Stimulated activated memory B cell treated with anti-CD40 and anti-IgM and Interleukin-4, amounts not matched to agents 10 μg/mL and 1 μg/mL and 100 μg/mL, for 72 hours (primary cell): Measurements from ENCODE around the gene NPAS4.
"Not testable (repeated sequence)": the region's sequence is repeated elsewhere in the genome, so short reads cannot be mapped to it uniquely, and the experiment has no call there.

ENCODE experiments used
- ATAC-seq: fragments of 150-1000 bp; cut with Tn5 transposase; 2 replicates; pipeline ENCODE4 v1.10.0; 2021
- H3K27ac Mint-ChIP-seq: one replicate; pipeline ENCODE4 v1.8.0; 2022; ENCODE audit warnings: mild to moderate bottlenecking, mixed read lengths
- H3K27me3 Mint-ChIP-seq: one replicate; pipeline ENCODE4 v1.8.0; 2022; ENCODE audit warnings: mixed read lengths
- H3K36me3 Mint-ChIP-seq: one replicate; pipeline ENCODE4 v1.8.0; 2022; ENCODE audit warnings: mixed read lengths
- H3K4me1 Mint-ChIP-seq: one replicate; pipeline ENCODE4 v1.8.0; 2022; ENCODE audit warnings: mixed read lengths
- H3K4me3 Mint-ChIP-seq: one replicate; pipeline ENCODE4 v1.8.0; 2022; ENCODE audit warnings: mild to moderate bottlenecking, moderate library complexity, mixed read lengths
- H3K9me3 Mint-ChIP-seq: one replicate; pipeline ENCODE4 v1.8.0; 2022; ENCODE audit warnings: mixed read lengths

NPAS4 gene

GRCh38 chr11:66462911-66463310, 42.1 kb downstream of the NPAS4 start:
- H3K4me3 Mint-ChIP-seq, result no peak overlapping the region
- H3K4me1 Mint-ChIP-seq, result peaks cover 47% of the 10 kb centered on the region
- H3K9me3 Mint-ChIP-seq, result no peaks in the 10 kb centered on the region
- no peak overlapping the region for H3K27ac Mint-ChIP-seq
- H3K27me3 Mint-ChIP-seq, result no peaks in the 10 kb centered on the region
- ATAC-seq, result no peak
- no peaks in the 10 kb centered on the region for H3K36me3 Mint-ChIP-seq

- not testable (repeated sequence) for H3K36me3 Mint-ChIP-seq, H3K27ac Mint-ChIP-seq, H3K27me3 Mint-ChIP-seq, H3K4me3 Mint-ChIP-seq, H3K9me3 Mint-ChIP-seq, ATAC-seq
- peaks cover 39% of the 10 kb centered on the region for H3K4me1 Mint-ChIP-seq
Measured at GRCh38 chr11:66464116-66464515, 43.3 kb downstream of the NPAS4 start.

DNA sequence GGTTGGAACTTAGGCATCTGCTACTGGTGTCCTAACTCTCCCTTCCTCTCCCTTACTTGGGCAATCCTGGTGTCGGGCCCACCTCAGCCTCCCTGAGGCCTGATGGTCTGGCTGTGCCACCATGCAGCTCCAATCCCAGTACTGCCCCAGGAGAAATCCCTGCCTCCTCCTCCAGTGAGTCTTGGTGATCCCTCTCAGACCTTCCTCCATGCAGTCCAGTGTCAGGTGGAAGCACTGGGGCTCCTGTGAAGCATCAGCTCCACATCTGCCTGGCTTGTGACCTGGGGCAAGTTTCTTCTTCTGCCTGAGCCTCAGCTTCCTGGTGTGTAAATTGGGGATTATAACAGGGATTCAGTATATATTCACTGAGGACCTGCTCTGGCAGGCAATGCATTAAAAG, 44.1 kb downstream of the NPAS4 start:
- peak overlapping the region; percentile 88 for H3K4me3 Mint-ChIP-seq
- H3K27ac Mint-ChIP-seq, result peak overlapping the region; percentile 78
- no peaks in the 10 kb centered on the region for H3K9me3 Mint-ChIP-seq
- ATAC-seq, result no peak
- peaks cover 33% of the 10 kb centered on the region for H3K4me1 Mint-ChIP-seq
- H3K27me3 Mint-ChIP-seq, result no peaks in the 10 kb centered on the region
- H3K36me3 Mint-ChIP-seq, result no peaks in the 10 kb centered on the region

DNA sequence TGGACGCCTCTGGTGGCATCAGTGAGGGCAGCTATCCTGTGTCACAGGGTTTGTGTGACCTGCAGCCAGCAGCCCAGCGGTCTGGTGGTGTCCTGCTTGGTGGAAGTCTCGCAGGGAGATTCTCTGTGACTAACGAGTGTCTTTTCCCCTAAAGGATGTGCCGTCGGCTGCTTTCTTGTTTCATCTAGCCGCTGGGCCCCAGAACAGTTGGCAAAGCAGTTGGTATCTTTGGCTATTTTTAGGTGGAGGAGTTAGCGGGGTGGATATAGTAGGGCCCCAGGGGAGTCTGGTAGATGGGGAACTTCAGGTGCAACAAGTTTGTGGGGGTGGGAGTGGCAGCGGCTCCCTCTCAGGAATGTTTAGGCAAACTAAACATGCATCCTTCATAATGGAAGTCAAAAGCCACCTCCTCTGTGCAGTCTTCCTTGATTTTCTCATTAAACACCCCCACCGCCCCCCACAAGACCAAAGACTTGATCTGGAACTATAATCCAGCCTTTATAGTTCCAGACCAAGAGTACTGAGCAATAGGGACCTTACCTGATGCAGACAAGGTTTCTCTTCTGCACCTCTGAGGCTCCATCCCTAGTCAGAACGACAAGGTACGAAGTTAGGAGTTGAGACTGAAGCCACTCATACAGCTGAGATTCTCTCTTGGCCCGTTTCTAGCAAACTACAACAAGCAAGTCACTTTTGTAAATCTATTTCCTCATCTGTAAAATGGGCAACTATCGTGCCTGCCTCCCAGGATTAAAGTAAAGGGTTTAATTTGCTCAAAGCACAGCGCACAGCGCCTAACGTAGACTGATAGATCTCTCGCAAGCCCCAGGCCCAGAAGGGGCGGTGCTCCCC, 44.8 kb downstream of the NPAS4 start:
- Mint-ChIP-seq H3K4me3 (peak overlapping the region; percentile 88), H3K4me1 (peaks cover 33% of the 10 kb centered on the region), H3K27me3 (no peaks in the 10 kb centered on the region), H3K27ac (peak overlapping the region; percentile 78), H3K9me3 (no peaks in the 10 kb centered on the region), H3K36me3 (no peaks in the 10 kb centered on the region)
- ATAC-seq, result no peak

DNA sequence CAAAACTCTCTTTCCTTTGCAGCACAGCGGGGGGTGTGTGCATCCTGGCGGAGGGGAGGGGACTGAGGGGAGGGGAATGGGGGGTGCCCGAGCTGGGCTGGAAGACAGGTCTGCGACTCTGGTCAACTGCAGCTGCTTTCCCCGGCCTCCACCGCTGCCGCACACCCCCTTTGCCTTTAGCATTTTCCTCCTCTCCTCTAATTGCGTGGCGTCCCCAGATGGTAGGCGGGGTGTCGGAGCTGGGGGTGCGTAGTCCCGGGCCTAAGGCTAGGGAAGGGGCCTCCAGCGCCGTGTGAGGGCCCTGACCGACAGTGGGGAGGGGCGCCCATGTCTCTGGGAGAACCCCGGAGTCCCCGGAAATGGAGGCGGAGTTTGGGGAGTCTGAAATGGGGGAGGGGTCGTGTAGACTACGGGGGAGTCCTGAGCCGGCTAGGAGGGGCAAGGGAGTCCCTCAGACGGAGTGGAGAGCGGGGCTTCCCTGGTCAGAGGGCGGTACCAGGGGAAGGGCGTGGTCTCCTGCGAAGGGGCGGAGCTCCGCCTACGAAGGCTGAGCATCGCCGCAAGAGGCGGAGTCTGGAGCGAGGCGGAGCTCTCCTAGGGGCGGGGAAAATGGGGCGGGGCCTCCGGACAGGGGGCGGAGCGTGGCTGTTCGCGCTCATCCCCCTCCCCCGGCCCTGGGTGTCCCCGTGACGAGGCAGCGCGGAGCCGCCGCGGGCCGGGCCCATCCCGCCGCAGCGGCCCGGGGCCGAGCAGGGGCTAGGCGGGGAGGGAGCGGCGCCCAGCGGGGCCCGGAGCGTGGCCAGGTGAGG, 45.6 kb downstream of the NPAS4 start, which contains the start of gene PELI3:
Gene PELI3 (plus strand): TSS at position 681 of the 809 bp plus-strand sequence. CDS start 1,224 bp downstream, outside the sequence.
- H3K4me1 Mint-ChIP-seq, result peaks cover 33% of the 10 kb centered on the region
- ATAC-seq, result peak; percentile 95
- peak within 1 kb of the TSS; percentile 88 for H3K4me3 Mint-ChIP-seq
- H3K27me3 Mint-ChIP-seq, result no peaks in the 10 kb centered on the region
- peaks cover 6% of the 10 kb centered on the region for H3K36me3 Mint-ChIP-seq
- H3K9me3 Mint-ChIP-seq, result no peaks in the 10 kb centered on the region
- peak within 1 kb of the TSS; percentile 78 for H3K27ac Mint-ChIP-seq

DNA sequence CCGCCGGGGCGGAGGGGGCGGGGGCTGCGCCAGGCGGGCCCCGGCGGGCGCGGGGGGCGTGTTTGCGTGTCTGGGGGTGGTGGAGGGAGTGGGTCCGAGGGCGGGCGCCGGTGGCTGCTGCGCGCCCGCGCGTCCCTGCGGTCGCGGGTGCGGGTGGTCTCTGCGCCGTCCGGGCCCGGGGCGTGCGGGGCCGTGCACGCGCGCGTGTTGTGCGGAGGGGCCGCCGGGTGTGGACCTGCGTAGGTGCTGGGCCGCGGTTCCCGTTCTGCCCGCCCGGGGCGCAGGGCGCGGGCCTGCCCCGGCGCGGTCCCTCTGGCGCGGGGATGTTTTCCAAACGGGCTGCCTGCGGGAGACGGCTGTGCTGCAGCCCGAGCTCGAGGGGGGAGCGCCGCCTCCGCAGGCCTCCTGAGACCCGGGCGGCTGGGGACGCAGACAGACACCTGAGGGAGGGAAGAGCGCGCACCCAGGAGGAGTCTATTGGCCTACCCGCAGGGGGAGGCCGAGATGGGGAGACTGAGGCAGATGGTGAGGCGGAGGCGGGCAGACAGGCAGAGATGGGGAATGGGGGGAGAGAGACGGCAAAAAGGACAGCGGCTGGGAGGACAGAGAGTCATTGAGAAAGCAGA, 46.3 kb downstream of the NPAS4 start:
- H3K36me3 Mint-ChIP-seq, result peaks cover 6% of the 10 kb centered on the region
- H3K9me3 Mint-ChIP-seq, result no peaks in the 10 kb centered on the region
- peak overlapping the region; percentile 78 for H3K27ac Mint-ChIP-seq
- peak overlapping the region; percentile 79 for H3K4me3 Mint-ChIP-seq
- H3K4me1 Mint-ChIP-seq, result peaks cover 33% of the 10 kb centered on the region
- peak; percentile 73 for ATAC-seq
- H3K27me3 Mint-ChIP-seq, result no peaks in the 10 kb centered on the region

GRCh38 chr11:66467756-66468155, 46.9 kb downstream of the NPAS4 start:
- ATAC-seq, result no peak
- Mint-ChIP-seq H3K36me3 (peaks cover 6% of the 10 kb centered on the region), H3K27ac (peak overlapping the region; percentile 78), H3K9me3 (no peaks in the 10 kb centered on the region), H3K4me3 (peak overlapping the region; percentile 79), H3K4me1 (peaks cover 33% of the 10 kb centered on the region), H3K27me3 (no peaks in the 10 kb centered on the region)

- Mint-ChIP-seq H3K27ac (no peak overlapping the region), H3K4me1 (peaks cover 33% of the 10 kb centered on the region), H3K36me3 (peaks cover 6% of the 10 kb centered on the region), H3K9me3 (no peaks in the 10 kb centered on the region), H3K27me3 (no peaks in the 10 kb centered on the region), H3K4me3 (peak overlapping the region; percentile 79)
- ATAC-seq, result no peak
Measured at GRCh38 chr11:66468691-66469090, 47.9 kb downstream of the NPAS4 start.

DNA sequence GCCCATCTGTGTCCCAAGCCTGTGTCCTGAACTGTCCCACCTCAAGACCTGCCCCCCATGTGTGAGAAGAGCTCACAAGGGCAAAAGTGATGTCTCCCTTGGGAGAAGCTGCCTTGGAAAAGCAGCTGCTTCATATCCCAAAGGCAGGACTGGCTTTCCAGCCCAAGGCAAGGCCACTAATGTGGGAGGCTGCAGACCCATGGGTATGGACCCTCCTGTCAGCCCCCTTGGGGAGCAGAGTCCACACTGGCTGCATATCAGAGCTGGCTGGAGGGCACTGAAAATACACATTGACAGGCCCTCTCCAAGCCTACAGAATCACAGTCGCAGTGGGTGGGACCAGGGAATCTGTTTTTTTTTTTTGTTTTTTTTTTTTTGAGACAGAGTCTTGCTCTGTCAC, 48.6 kb downstream of the NPAS4 start:
- no peak overlapping the region for H3K4me3 Mint-ChIP-seq
- H3K27ac Mint-ChIP-seq, result no peak overlapping the region
- ATAC-seq, result no peak
- H3K9me3 Mint-ChIP-seq, result no peaks in the 10 kb centered on the region
- peaks cover 33% of the 10 kb centered on the region for H3K4me1 Mint-ChIP-seq
- H3K27me3 Mint-ChIP-seq, result no peaks in the 10 kb centered on the region
- H3K36me3 Mint-ChIP-seq, result peaks cover 6% of the 10 kb centered on the region

- no peak for ATAC-seq
- peaks cover 29% of the 10 kb centered on the region for H3K4me1 Mint-ChIP-seq
- H3K4me3 Mint-ChIP-seq, result no peak overlapping the region
- H3K36me3 Mint-ChIP-seq, result peaks cover 6% of the 10 kb centered on the region
- no peaks in the 10 kb centered on the region for H3K27me3 Mint-ChIP-seq
- no peaks in the 10 kb centered on the region for H3K9me3 Mint-ChIP-seq
- H3K27ac Mint-ChIP-seq, result no peak overlapping the region
Measured at GRCh38 chr11:66470015-66470414, 49.2 kb downstream of the NPAS4 start.

GRCh38 chr11:66471142-66471541, 50.3 kb downstream of the NPAS4 start:
- H3K27ac Mint-ChIP-seq, result peak overlapping the region; percentile 28
- H3K4me1 Mint-ChIP-seq, result peaks cover 18% of the 10 kb centered on the region
- H3K36me3 Mint-ChIP-seq, result peaks cover 6% of the 10 kb centered on the region

DNA sequence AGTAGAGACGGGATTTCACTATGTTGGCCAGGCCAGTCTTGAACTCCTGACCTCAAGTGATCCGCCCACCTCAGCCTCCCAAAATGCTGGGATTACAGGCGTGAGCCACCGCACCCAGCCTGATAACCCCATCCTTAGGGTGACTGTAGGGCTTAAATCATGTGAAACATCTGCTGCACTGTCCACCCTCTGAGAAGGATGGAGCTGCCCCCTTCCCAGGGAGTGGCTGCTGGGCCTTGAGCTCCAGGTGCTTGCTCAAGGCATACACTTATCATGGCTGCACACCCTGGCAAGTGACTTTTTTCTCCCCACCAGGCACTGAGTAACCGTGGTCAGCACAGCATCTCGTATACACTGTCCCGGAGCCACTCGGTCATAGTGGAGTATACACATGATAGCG, 51.2 kb downstream of the NPAS4 start:
- Mint-ChIP-seq H3K4me3 (no peak overlapping the region), H3K36me3 (peaks cover 10% of the 10 kb centered on the region), H3K27me3 (no peaks in the 10 kb centered on the region), H3K9me3 (no peaks in the 10 kb centered on the region), H3K27ac (no peak overlapping the region), H3K4me1 (peaks cover 12% of the 10 kb centered on the region)
- ATAC-seq, result no peak

More at GRCh38 chr11:66471142-66471541, 50.3 kb downstream of the NPAS4 start:
- ATAC-seq, result no peak
- Mint-ChIP-seq H3K4me3 (no peak overlapping the region), H3K27me3 (no peaks in the 10 kb centered on the region), H3K9me3 (no peaks in the 10 kb centered on the region)

GRCh38 chr11:66473167-66473566, 52.3 kb downstream of the NPAS4 start:
- Mint-ChIP-seq H3K9me3 (no peaks in the 10 kb centered on the region), H3K36me3 (peaks cover 18% of the 10 kb centered on the region), H3K4me1 (peaks cover 10% of the 10 kb centered on the region), H3K27ac (no peak overlapping the region), H3K27me3 (no peaks in the 10 kb centered on the region), H3K4me3 (no peak overlapping the region)
- ATAC-seq, result no peak

DNA sequence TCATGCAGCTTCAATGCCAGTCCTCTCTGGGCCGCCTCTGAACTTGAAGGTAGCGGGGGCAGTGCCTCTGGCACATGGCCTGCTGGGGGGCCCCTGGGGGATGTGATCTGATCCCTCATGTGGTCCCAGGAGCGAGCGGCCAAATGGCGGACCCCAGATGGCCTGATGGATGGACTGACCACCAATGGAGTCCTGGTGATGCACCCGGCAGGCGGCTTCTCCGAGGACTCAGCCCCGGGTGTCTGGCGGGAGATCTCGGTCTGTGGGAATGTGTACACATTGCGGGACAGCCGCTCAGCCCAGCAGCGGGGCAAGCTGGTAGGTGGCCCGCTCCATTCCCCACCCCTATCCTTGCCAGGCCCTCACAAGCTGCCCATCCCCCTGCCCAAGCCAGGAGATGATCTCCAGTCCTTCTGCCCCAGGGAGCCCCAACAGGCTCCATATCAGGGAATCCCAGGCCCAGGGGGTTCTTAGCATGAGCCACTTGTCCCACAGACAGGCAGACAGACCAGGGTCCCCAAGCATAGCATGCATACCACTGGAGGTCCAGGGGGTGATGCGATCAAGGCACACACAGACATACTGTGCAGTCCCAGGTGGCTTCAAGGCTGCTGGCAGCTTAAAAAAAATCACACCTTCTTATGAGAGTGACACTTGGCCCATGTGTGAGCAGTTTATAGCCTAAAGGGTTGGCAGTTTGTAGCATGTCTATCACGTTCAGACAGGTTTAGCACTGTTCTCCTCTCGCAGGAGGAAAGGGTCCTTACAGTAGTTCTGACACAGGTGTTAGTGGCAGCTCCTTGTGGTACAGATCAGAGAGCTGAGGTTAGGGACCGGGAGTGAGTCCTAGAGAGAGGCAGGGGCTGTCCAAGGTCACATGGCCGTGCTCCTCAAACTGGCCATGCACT, 53.0 kb downstream of the NPAS4 start:
- Mint-ChIP-seq H3K27me3 (no peaks in the 10 kb centered on the region), H3K27ac (no peak overlapping the region), H3K4me3 (no peak overlapping the region), H3K4me1 (peaks cover 15% of the 10 kb centered on the region), H3K36me3 (peaks cover 19% of the 10 kb centered on the region), H3K9me3 (no peaks in the 10 kb centered on the region)
- no peak for ATAC-seq
